HCT116 (cell line): Measurements from ENCODE around the gene RGS7. TPM values are rescaled to one million over a fixed set of nuclear protein-coding genes. Genes with fewer than 3 reads are reported as not detected.

Experiments used
- ATAC-seq: fragments of 200-7000 bp; cut with Tn5 transposase; 2 replicates; pipeline ENCODE4 v1.9.1; 2020; ENCODE audit warnings: mild to moderate bottlenecking, moderate library complexity
- BruUV-seq: library from RNA; stranded (reverse); fragments of 400-500 nt; replicated peaks from 2 replicates; lab custom pipeline; 2021; lab: Mats Ljungman, UMichigan
- CTCF ChIA-PET: fragments of 300-600 bp; sonication (Branson Sonifier 250); formaldehyde crosslinking; loops from one replicate; lab custom pipeline; 2021; ENCODE audit warnings: antibody characterized with exemption; lab: Charles Lee
- POLR2A ChIA-PET: fragments of 300-600, 350-600 bp; sonication (Branson Sonifier 250); formaldehyde crosslinking; loops from one replicate; lab custom pipeline; 2021; ENCODE audit warnings: antibody characterized with exemption; lab: Charles Lee
- RAD21 ChIA-PET, 2 experiments: fragments of 300-600 bp; sonication (Branson Sonifier 250); formaldehyde crosslinking; loops; one replicate each; lab custom pipeline; 2023; ENCODE audit warnings: low total read pairs in 2 of 2; ENCODE audit not compliant: uncharacterized antibody in 2 of 2, unreplicated experiment in 2 of 2, low non-redundant PET in 1 of 2; lab: Charles Lee
- DNase-seq: peaks from one replicate; pipeline ENCODE4 v3.0.0-alpha.2; 2010; ENCODE audit warnings: low read depth, low spot score
- H2AFZ ChIP-seq: fragments of 200-600 bp; shearing (Covaris generic), sonication (generic); 2 replicates; pipeline ENCODE4 v1.6.1; 2017; ENCODE audit warnings: low read depth, mixed run types, mixed read lengths, antibody characterized with exemption, low read length; ENCODE audit not compliant: poor library complexity, severe bottlenecking
- H3K27ac ChIP-seq: 2 replicates; pipeline ENCODE4 v1.5.1; 2012; ENCODE audit warnings: low read depth, low read length
- H3K27me3 ChIP-seq: fragments of 200-600 bp; sonication (generic); 2 replicates; pipeline ENCODE4 v1.6.1; 2016; ENCODE audit warnings: mixed run types, low read length, mixed read lengths; ENCODE audit not compliant: insufficient read depth
- H3K36me3 ChIP-seq, 2 experiments: fragments of 200-500 bp in 1 of 2; fragments of 200-600 bp in 1 of 2; sonication (Bioruptor generic) in 1 of 2; sonication (generic) in 1 of 2; 2 replicates each; pipeline versions ENCODE4 v1.5.1 to v1.6.1; 2014 to 2016; ENCODE audit warnings: low read length in 2 of 2, inconsistent platforms in 1 of 2, mixed read lengths in 1 of 2, mixed run types in 1 of 2; ENCODE audit not compliant: insufficient read depth in 2 of 2, control insufficient read depth in 1 of 2
- H3K4me1 ChIP-seq, 2 experiments: fragments of 200-600 bp in 1 of 2; sonication (generic) in 1 of 2; 2 replicates each; pipeline versions ENCODE4 v1.5.1 to v1.6.1; 2012 to 2017; ENCODE audit warnings: low read length in 2 of 2, inconsistent platforms in 1 of 2, mild to moderate bottlenecking in 1 of 2, mixed read lengths in 1 of 2, mixed run types in 1 of 2, moderate library complexity in 1 of 2; ENCODE audit not compliant: insufficient read depth in 2 of 2, control insufficient read depth in 1 of 2
- H3K4me2 ChIP-seq: fragments of 200-600 bp; sonication (generic); 2 replicates; pipeline ENCODE4 v1.6.1; 2017; ENCODE audit warnings: mixed run types, low read length, mixed read lengths
- H3K4me3 ChIP-seq, 2 experiments: fragments of 200-600 bp in 1 of 2; sonication (generic) in 1 of 2; replicated peaks in 1 of 2; 2 replicates each; pipeline ENCODE4 v1.5.1; 2011 to 2016; ENCODE audit warnings: low read length in 2 of 2, control low read depth in 1 of 2, low read depth in 1 of 2, mild to moderate bottlenecking in 1 of 2, mixed read lengths in 1 of 2, mixed run types in 1 of 2
- H3K79me2 ChIP-seq: fragments of 200-600 bp; sonication (generic); 2 replicates; pipeline ENCODE4 v1.6.1; 2017; ENCODE audit warnings: mild to moderate bottlenecking, mixed run types, low read length, moderate library complexity, mixed read lengths; ENCODE audit not compliant: insufficient read depth
- H3K9ac ChIP-seq: fragments of 200-600 bp; sonication (generic); 2 replicates; pipeline ENCODE4 v1.6.1; 2016; ENCODE audit warnings: low read length, mixed read lengths
- H3K9me2 ChIP-seq: fragments of 200-600 bp; sonication (generic), shearing (Covaris generic); 2 replicates; pipeline ENCODE4 v1.6.1; 2017; ENCODE audit warnings: mixed run types, mild to moderate bottlenecking, moderate library complexity; ENCODE audit not compliant: insufficient read depth
- H3K9me3 ChIP-seq, 2 experiments: fragments of 200-500 bp in 1 of 2; fragments of 200-600 bp in 1 of 2; sonication (Bioruptor generic) in 1 of 2; sonication (generic) in 1 of 2; 2 replicates each; pipeline ENCODE4 v1.6.1; 2014 to 2017; ENCODE audit warnings: low read length in 2 of 2, mixed read lengths in 2 of 2, inconsistent platforms in 1 of 2, low read depth in 1 of 2, mild to moderate bottlenecking in 1 of 2, mixed run types in 1 of 2, moderate library complexity in 1 of 2; ENCODE audit not compliant: control insufficient read depth in 1 of 2, insufficient read depth in 1 of 2
- H4K20me1 ChIP-seq: fragments of 200-600 bp; sonication (generic), shearing (Covaris generic); 2 replicates; pipeline ENCODE4 v1.6.1; 2017; ENCODE audit warnings: mixed run types, mild to moderate bottlenecking, moderate library complexity; ENCODE audit not compliant: insufficient read depth
- CTCF ChIP-seq, 3 experiments: fragments of 200-600 bp in 1 of 3; sonication (generic) in 1 of 3; IDR thresholded peaks in 2 of 3; conservative IDR thresholded peaks in 1 of 3; 2 replicates each; pipeline ENCODE4 v1.5.1; 2012 to 2017; ENCODE audit warnings: low read depth in 2 of 3, low read length in 2 of 3, antibody characterized with exemption in 1 of 3, borderline replicate concordance in 1 of 3, control low read depth in 1 of 3, mild to moderate bottlenecking in 1 of 3, mixed read lengths in 1 of 3, mixed run types in 1 of 3, moderate library complexity in 1 of 3; ENCODE audit not compliant: insufficient read depth in 1 of 3
- EGR1 ChIP-seq: IDR thresholded peaks from 2 replicates; pipeline ENCODE4 v1.6.1; 2012; ENCODE audit warnings: low read depth
- ELF1 ChIP-seq: IDR thresholded peaks from 2 replicates; pipeline ENCODE4 v1.6.1; 2012; ENCODE audit warnings: low read depth, borderline replicate concordance
- EZH2 ChIP-seq: fragments of 200-600 bp; sonication (generic); IDR thresholded peaks from 2 replicates; pipeline ENCODE4 v1.6.1; 2017; ENCODE audit warnings: antibody characterized with exemption, mixed run types
- FOSL1 ChIP-seq: IDR thresholded peaks from 2 replicates; pipeline ENCODE4 v1.6.1; 2012; ENCODE audit warnings: low read depth
- JUND ChIP-seq: IDR thresholded peaks from 2 replicates; pipeline ENCODE4 v1.6.1; 2012
- POLR2A ChIP-seq: IDR thresholded peaks from 2 replicates; pipeline ENCODE4 v1.7.0; 2011; ENCODE audit warnings: borderline replicate concordance; ENCODE audit not compliant: insufficient read depth, insufficient read length; ENCODE audit errors: extremely low read depth
- RAD21 ChIP-seq: IDR thresholded peaks from 2 replicates; pipeline ENCODE4 v1.6.1; 2012; ENCODE audit warnings: low read depth, mild to moderate bottlenecking
- REST ChIP-seq: IDR thresholded peaks from 2 replicates; pipeline ENCODE4 v1.6.1; 2012; ENCODE audit warnings: low read depth
- SIN3A ChIP-seq: IDR thresholded peaks from 2 replicates; pipeline ENCODE4 v1.6.1; 2012; ENCODE audit warnings: low read depth
- SP1 ChIP-seq: IDR thresholded peaks from 2 replicates; pipeline ENCODE4 v1.6.1; 2012; ENCODE audit warnings: low read depth
- SRF ChIP-seq: IDR thresholded peaks from 2 replicates; pipeline ENCODE4 v1.6.1; 2012; ENCODE audit warnings: low read depth
- YY1 ChIP-seq: IDR thresholded peaks from 2 replicates; pipeline ENCODE4 v1.6.1; 2011; ENCODE audit warnings: low read length, low read depth, moderate library complexity, mild to moderate bottlenecking; ENCODE audit not compliant: insufficient replicate concordance; ENCODE audit errors: extremely low read depth
- ZBTB33 ChIP-seq: IDR thresholded peaks from 2 replicates; pipeline ENCODE4 v1.6.1; 2011; ENCODE audit warnings: mild to moderate bottlenecking, low read length, moderate library complexity; ENCODE audit not compliant: insufficient replicate concordance; ENCODE audit errors: extremely low read depth
- ZFX ChIP-seq: fragments of 450-650 bp; IDR thresholded peaks from 2 replicates; pipeline ENCODE4 v1.6.1; 2017
- ZNF274 ChIP-seq: fragments of 200-500 bp; sonication (Bioruptor generic); IDR thresholded peaks from 2 replicates; pipeline ENCODE4 v1.6.1; 2014; ENCODE audit warnings: mild to moderate bottlenecking, low read depth, low read length, inconsistent platforms
- intact Hi-C: fragments of 100-400 bp; cut with micrococcal nuclease; formaldehyde crosslinking; loops from 2 replicates; pipeline ENCODE4 v1.10.0; 2022
- total RNA-seq: library from RNA; stranded (reverse); gene quantifications from one replicate; pipeline ENCODE4 v1.2.1, GENCODE V29; 2021; ENCODE audit not compliant: unreplicated experiment

The RGS7 gene
- total RNA-seq, 1 experiment from 2014 or later = not detected

- TF ChIP-seq REST = no peak
- TF ChIP-seq ZBTB33 = no peak
- no peak for TF ChIP-seq ZFX
- TF ChIP-seq ELF1 = no peak
- no peak for TF ChIP-seq RAD21
- no peak for TF ChIP-seq EZH2
- no peak for TF ChIP-seq POLR2A
- no peak for TF ChIP-seq JUND
Measured at GRCh38 chr1:241332037-241332409, 25.0 kb downstream of the RGS7 start (continued).

GRCh38 chr1:241331328-241332036 is 25.5 kb downstream of the RGS7 start:
- Histone ChIP-seq H3K4me1 (no peaks in the 10 kb centered on the region), H3K9me2 (no peaks in the 10 kb centered on the region), H3K9me3 (no peaks in the 10 kb centered on the region), H3K27me3 (no peaks in the 10 kb centered on the region), H3K79me2 (no peaks in the 10 kb centered on the region), H3K4me2 (no peak overlapping the region), H3K36me3 (no peaks in the 10 kb centered on the region), H3K9ac (no peak overlapping the region), H4K20me1 (no peaks in the 10 kb centered on the region), H3K27ac (no peak overlapping the region), H3K4me3 (no peak overlapping the region), H2AFZ (no peak overlapping the region)
- ATAC-seq (no peak), DNase-seq (no peak)
- ChIA-PET RAD21 (no interaction called here), POLR2A (no interaction called here), CTCF (no interaction called here)
- intact Hi-C loops = no loop called here
- no TSS peak for BruUV-seq
- TF ChIP-seq CTCF (IDR thresholded peaks at IDR 0.05 in 2 of 3, conservative IDR thresholded peaks at IDR 0.05 in 1 of 3; ENCODE audit: borderline replicate concordance in 1 of 3, insufficient read depth in 1 of 3, low read depth in 2 of 3, low read length in 2 of 3) (no peak), ZNF274 (no peak), SRF (no peak), POLR2A (no peak), SP1 (no peak), EGR1 (no peak), EZH2 (no peak), ZBTB33 (no peak), FOSL1 (no peak), SIN3A (no peak), JUND (no peak), YY1 (no peak)
